Measurements from ENCODE around the gene RETSAT.
A peak's percentile ranks its signal among the peaks of the same experiment; 100 is the strongest.
"Not testable (repeated sequence)": the region's sequence is repeated elsewhere in the genome, so short reads cannot be mapped to it uniquely, and the experiment has no call there.

Gene RETSAT

DNA sequence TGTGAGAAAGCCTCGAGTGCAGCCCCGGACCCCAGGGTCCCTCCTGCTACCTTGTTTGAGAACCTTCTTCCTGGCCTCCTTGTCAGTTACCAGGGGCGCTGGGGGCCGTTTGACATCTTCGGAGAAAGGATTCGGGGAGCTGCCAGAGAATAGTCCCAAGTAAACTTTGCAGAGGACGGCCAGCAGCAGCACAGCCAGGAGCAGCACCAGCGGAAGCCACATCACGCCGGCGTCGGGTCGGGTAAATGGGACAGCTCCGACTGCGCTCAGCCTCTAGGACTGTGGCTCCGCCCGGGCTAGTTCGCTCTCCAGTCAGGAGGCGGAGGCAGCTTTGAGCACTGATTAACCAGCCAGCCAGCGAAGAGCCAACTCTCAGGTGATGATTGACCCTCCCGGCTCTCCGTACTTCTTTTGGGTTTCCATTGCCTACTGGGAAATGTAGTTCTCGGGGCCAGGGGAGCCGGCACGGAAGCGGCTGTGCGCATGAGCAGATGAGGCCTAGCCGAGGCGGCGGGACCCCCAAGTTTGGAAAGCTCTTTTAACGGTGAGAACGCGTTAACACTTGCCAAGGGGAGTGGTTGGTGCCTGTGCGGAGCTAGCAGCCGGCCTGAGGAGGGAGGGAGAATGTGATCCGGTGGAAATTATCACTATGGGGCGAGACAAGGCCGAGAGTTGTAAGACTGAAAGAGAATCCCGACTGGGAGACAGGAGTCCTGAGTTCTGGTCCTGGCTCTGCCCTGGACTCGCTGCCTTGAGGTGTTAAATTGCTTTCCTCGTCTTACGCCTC lies at the start of gene RETSAT, which contains the start of gene ELMOD3:
Gene RETSAT (minus strand): TSS at position 243 of the 787 bp plus-strand sequence. CDS start 21 bp downstream, at position 222.
Gene ELMOD3 (plus strand): TSS at position 484 of the 787 bp plus-strand sequence. CDS start 2,430 bp downstream, outside the sequence.
- peak; percentile 98 for DNase-seq

GRCh38 chr2:85401844-85402243 lies 47.5 kb upstream of the RETSAT start:
- no peak for DNase-seq

DNA sequence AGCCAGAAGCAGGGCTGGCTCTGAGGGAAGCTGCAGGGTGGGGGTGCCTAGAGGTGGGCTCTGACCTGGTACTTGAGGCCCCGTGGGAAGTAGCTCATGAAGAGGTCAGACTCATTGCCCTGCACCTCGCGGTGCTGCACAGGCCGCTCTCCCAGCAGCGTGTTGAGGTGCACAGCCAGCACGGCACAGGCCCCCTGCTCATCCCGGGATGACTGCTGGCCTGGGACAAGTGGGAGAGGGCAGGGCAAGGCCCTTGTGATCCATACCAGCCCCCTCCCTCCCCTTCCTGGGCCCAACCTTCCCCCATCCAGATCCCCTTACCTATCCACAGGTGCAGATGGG lies 47.1 kb upstream of the RETSAT start:
- DNase-seq, result no peak

- DNase-seq, result no peak
Measured at GRCh38 chr2:85400541-85401463, 46.5 kb upstream of the RETSAT start.

DNA sequence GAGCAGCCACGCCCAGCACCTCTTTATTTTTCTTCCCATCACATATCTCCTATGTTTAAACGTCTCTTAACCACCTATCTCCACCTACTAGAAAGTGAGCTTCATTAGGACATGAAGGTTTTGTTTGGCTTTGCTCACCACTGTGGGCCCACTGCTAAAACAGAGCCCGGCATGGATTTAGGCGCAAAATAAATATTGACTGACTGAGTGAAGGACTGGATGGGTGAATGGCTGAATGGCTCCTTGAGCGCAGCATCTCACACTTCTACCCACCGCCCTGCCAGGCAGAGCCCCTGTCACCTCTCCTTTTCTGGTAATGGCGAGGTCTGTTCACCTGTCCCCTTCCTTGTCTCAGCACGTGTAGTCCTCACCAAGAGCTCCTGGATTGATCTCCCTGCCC lies 45.7 kb upstream of the RETSAT start:
- DNase-seq, result no peak

GRCh38 chr2:85399183-85399455 lies 44.8 kb upstream of the RETSAT start:
- no peak for DNase-seq

GRCh38 chr2:85398426-85399182 lies 44.3 kb upstream of the RETSAT start:
- DNase-seq, result no peak

DNA sequence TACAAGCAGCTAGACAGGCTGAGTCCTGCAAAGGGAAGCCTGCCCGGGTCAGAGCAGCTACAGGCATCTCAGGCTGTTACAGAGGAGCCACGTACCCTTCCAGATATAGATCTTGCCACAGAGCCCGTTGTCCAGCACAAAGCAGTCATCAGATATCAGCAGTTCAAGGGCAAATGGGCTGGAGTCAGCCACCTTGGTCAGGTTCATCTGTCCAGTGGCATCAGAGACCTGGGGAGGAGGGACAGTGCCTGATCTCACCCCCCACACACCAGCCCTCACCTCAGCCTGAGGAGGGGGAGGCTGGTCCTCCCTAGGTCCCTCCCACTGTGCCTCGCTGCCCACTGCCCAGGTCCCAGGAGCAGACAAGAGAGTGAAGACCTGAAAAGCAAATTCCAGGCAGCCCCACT lies 43.6 kb upstream of the RETSAT start:
- no peak for DNase-seq

DNA sequence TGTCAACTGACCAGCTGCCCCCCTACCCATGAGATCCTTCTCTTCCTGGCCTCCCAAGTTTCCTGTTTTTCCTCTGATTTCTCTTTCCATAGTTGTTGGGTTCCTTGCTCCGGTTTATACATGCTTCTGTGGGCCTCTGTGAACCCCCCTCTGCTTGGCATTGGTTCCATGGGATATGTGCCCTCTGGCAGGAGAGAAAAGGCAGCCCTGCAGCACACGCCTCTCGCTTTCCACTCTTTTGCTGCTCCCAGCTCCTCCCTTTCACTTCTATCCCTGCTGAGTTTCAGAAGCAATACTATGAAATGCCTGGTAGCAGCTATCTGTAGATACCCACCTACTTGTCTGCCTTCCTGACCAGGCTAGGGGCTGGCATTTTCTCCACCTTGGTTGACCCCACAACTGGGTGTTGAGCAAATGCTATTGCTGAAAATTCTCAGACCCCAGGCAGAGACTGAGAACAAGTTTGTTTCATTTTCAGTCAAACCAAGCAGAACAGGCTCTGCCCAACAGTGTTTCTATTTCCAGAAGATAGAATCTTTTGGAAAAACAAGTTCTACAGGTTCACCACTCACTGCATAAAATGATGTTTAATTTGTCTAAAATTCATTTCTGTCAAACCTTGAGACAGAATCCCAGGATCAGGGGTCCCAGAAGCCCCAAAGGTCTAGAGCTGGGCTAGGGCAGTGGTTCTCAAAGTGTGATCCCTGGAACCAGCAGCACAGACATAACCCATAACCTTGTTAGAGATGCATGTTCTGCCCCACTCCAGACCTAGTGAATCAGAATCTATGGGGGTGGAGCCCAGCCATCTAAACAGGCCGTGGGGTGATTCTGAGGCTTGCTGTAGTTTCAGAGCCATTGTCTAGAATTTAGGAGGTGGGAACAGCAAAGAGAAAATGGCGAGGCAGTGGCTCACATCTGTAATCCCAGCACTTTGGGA lies 42.5 kb upstream of the RETSAT start:
- no peak for DNase-seq

DNA sequence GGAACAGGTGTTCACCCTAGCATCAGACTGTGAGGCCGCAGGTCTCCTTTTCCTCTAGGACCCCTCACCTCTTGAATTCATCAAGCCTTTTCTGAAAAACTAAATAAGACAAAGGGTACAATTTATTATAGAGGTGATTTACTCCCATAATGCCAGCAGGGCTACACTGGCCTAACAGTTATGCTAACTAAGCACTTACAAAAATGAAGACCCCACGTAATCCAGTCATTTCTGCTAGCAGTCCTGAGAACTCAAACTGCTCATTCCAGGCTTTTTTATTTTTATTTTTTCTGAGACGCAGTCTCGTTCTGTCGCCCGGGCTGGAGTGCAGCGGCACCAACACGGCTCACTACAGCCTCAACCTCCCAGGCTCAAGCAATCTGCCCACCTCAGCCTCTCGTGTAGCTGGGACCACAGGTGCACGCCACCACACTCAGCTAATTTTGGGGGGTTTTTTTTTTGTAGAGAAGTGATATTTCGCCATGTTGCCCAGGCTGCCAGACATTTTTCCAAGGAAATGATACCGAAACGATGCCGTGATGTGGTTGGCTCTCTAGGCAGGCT lies 41.7 kb upstream of the RETSAT start:
- DNase-seq, result no peak

DNA sequence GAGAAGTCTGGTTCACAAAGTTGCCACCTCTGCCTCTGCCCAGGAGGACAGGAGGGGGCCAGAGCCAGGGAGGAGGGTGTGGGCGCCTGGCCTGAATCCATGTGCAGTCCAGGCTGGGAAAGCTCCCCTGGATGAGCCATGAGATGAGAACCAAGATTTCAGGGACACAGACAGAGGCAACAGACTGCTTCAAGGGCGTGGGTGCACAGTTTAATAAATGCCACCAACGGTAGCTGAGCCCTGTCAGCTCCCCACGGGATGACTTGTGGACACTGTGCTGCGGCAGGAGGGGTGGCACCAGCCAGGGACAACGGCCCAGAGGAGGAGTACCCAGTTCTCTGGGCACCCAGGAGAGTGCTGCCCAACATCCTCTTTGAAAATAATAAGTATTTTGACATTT lies 40.6 kb upstream of the RETSAT start:
- no peak for DNase-seq

DNA sequence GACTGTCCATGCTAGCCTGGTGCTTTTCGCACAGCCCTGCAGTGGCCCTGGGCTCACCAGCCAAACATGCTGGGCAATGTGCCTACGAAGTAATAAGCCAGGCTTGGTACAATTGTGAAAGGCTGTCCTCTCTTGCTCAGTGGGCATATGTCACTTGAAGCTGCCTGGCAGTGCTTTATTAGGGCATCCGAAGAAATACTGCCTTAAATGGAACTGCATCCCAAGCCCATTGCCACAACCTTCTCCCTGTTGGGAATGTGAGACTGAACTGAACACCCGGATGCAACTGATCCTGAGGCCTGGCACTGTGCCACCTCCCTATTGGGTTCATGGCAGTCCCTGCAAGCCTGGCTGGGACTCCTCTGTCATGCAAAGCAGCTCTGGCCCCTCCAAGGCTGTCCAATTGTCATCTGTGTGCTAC lies 39.9 kb upstream of the RETSAT start:
- DNase-seq, result no peak

DNA sequence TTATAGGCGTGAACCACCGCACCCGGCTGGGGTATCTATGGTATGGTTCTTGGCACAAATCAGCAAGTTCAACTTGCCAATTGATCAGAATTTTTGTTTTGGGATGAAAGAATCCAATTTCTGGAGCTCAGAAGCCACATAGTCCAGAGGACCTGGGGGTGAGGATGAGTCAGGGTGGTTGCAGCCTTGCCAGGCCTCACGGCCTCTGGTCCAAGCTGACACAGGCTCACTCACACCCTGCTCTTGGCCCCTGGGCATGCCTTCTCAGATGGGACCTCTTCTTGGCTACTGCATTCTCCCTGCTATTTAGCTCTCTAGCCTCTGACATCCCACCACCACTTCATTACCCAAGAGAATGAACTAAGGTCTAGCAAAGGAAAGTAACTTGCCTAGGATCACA lies 39.5 kb upstream of the RETSAT start:
- no peak for DNase-seq

DNA sequence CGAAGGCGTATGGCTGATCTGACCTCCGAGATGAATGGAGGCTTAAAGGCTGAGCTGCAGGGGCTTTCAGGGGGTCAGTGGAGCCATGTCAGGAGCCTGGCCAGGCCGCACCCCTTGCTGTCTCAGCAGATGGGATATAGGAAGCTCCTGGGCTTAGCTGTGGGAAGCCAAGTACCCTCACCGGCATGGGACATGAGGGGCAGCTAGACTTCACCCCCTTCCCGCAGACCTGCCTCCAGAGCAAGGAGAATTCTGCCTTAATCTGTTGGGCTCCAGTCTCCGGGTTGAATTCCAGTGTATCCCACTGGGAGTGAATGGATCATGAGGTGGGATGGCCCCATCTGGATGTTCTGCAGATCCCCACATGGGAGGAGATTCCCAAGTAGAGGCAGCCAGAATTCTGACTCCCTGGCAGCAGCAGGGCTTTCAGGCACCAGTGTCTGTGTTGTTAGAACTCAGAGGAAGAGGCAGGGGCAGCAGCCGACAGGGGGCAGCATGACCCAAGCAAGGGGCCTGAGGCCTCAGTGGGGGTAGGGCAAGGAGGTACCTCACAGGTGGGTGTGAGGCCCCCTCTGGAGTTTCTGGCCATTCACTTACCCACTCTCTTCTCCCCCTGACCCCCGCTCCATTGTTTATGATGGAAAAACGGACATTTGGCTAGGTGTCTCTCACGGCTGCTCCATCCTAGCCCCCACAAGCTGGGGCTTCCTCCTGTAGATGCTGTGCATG lies 36.8 kb upstream of the RETSAT start:
- DNase-seq, result no peak

DNA sequence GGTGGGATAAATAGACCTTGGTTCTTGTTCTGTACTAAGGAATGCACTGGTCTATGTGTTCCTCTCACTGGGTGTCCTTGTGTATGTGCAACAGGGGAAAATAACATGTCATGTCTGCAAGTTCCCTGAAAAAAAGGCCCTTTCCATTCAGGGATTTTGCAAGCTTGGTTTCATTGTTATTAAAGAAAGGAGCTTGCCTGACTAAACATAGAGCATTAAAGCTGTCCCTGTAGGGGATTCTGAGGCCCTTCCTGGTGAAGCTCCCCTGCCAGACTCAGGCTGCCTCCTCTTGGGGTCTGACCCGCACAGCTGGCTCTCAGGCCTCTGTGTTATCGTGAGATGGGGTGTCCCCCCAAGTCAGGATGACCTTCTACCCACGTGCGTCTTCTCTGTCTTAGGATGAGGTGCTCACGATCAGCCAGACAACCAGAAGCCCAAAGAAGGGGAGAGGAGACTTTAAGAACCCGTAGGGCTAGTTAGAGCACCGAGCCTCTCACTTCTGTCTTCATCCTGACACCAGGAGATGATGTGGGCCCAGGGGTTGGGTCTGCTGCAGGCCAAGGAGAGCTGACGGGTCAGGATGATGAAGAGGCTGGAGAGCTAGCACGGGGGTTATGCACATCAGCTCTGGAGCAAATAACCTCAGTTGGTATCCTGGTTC lies 34.7 kb upstream of the RETSAT start:
- DNase-seq, result no peak

DNA sequence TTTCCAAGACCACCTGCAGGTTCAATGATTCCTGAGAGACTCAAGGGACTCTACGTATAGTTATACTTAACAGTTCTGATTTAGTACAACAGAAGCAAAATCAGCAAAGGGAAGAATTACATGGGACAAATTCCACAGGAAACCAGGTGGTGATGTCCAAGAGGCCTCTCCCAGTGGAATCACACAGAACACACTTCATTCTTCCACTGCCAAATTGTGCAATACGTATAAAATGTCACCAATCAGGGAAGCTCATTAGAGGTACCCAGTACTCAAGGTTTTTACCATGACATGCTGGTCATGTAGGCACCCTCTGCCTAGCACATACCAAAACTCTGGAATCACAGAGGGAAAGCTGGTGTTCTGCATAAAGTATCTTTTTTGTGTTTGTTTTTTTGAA lies 33.4 kb upstream of the RETSAT start:
- no peak for DNase-seq

DNA sequence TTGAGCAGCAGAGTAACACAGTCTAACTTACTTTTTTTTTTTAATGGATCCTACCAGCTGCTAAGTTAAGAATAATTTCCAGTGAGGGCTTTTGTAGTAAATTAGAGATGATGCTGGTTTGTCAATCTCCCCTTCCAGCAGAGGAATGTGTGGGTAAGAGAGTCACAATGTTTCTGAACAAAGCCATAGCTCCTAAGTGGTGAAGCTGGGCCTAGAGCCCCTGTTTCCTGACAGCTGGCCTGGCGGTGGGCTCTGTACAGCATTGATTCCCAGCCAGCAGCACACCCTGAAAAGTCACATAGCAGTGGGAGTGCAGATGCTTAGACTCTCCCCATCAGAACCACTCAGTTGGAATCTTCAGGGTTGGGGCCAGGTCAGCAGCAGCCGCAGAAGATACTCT lies 31.4 kb upstream of the RETSAT start:
- no peak for DNase-seq

DNA sequence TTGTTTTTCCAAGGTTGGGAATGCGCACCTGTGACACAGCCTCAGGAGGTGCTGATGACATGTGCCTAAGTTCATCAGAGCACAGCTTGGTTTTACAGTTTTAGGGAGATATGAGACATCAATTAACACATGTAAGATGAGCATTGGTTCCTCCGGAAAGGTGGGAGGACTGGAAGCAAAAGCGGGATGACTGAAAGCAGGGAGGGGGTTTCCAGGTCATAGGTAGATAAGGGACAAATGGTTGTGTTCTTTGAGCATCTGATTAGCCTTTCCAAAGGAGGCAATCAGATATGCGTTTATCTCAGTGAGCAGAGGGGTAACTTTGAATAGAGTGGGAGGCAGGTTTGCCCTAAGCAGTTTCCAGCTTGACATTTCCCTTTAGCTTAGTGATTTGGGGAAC lies 29.5 kb upstream of the RETSAT start:
- no peak for DNase-seq

DNA sequence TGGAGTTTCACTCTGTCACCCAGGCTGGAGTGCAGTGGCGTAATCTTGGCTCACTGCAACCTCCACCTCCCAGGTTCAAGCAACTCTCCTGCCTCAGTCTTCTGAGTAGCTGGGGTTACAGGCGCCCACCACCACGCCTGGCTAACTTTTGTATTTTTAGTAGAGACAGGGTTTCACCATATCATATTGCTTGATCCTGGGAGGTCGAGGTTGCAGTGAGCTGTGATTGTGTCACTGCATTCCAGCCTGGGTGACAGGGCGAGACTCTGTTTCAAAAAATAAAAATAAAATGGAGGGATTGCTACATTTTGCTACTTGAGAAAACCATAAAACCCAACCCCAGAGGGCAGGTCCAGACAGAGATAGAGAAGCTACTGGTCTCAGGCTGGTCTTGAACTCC lies 28.8 kb upstream of the RETSAT start:
- not testable (repeated sequence) for DNase-seq

- no peak for DNase-seq
Measured at GRCh38 chr2:85380048-85380447, 25.7 kb upstream of the RETSAT start.

- DNase-seq, result no peak
Measured at GRCh38 chr2:85378257-85378656, 23.9 kb upstream of the RETSAT start.

All from NCI-H2227 treated with DMSO at 0.1 percent for 48 hours (cell line).